GM19023 (cell line): Measurements from ENCODE around the gene DCAF4.
"Not testable (repeated sequence)": the region's sequence is repeated elsewhere in the genome, so short reads cannot be mapped to it uniquely, and the experiment has no call there.

ENCODE experiments used
- ATAC-seq: cut with Tn5 transposase; IDR thresholded peaks from one replicate; pipeline ENCODE4 v1.9.1; 2021; ENCODE audit warnings: mild to moderate bottlenecking, moderate library complexity; ENCODE audit not compliant: unreplicated experiment

Gene DCAF4

GRCh38 chr14:72929316-72930080 is 3.2 kb downstream of the DCAF4 start:
- no peak for ATAC-seq

- ATAC-seq: no peak
Measured at GRCh38 chr14:72932893-72933292, 6.6 kb downstream of the DCAF4 start.

- ATAC-seq: no peak
Measured at GRCh38 chr14:72939630-72940029, 13.4 kb downstream of the DCAF4 start.

DNA sequence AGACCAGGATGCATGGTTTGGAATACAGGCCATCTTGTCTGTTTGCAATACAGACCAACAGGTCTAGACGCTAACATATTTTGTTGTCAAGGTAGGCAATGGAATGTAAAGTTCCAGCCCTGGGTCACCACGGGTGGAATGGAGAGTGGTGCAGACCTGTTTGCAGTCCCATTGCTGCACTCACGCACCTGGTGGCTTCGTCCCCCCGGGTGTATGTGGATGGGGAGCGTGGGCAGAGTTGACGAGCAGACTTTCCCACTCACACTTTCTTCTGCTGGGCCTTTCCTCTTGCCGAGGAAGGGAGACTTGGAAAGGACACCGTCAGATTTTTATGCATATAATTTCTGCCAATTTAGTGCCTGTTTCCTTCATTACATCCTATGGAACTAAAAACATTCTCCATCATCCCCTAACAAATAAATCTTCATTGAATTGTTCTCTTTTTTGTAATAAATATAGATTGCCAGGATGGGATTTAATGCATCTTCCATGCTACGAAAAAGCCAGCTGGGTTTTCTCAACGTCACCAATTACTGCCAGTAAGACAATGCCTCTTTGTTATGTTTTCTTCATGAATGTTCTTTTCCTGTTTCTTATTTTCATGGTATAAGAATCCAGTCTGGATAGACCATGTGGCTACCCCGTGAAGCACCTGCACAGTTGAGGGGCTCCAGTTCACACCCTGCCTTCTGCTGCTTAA is 15.2 kb downstream of the DCAF4 start:
- no peak for ATAC-seq

DNA sequence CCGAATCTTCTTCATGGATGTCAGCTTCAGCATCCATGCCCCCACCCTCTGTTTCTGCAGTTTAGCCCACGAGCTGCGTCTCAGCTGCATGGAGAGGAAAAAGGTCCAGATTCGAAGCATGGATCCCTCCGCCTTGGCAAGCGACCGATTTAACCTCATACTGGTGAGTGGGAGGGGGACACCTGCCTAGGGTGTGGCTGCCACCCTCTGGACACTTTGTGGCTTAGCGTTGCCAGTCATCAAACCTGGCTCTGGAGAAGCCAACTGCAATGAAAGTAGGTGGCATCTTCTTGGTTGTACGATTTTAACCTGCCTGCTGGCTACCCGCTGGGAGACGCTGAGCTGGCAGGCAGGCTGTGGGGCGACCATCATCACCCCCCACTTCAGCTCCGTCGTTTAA is 16.7 kb downstream of the DCAF4 start:
- ATAC-seq: no peak

- ATAC-seq: no peak
Measured at GRCh38 chr14:72943876-72944430, 17.7 kb downstream of the DCAF4 start.

DNA sequence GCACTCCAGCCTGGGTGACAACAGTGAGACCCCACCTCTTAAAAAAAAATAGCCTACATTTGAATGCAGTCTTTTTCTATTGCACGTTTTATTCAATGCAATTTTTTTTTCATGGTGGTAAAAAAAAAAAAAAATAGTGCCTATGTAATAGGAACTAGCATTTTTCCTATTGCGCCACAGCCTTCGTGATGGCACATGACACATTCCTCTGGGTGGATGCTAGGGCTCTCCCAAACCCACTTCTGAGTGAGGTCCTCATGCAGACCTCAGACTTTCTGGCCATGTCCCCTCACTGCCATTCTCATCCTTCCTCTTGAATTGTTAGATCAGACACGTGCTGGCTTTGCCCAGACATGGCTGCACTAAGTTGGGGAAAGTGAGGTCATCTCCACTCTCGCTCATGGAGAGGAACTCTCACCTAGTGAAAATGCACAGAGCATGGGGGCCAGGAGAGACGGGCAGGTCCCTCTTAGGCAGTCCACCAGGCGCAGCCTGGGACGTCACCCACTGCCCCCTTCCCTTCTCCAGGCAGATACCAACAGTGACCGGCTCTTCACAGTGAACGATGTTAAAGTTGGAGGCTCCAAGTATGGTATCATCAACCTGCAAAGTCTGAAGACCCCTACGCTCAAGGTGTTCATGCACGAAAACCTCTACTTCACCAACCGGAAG is 19.2 kb downstream of the DCAF4 start:
- ATAC-seq: no peak

DNA sequence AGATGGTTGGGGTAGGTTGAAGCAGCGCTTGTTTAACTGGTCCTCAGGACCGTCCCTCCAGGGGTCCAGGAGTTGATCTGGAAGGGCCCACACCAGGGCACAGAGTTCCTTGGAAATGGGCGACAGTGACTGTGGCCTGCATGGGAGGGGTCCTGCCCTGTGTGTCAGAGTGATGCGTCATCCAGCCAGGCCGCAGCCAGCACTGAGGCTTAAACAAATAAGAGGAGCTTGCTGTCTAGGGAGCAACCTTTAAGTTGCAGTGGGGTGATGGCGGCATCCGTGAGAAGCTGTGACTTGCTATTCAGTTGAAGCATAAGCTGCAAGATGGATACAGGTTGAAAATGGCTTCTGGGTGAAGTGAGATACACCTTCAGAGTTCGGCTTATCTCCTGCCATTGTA is 20.2 kb downstream of the DCAF4 start:
- ATAC-seq: no peak

DNA sequence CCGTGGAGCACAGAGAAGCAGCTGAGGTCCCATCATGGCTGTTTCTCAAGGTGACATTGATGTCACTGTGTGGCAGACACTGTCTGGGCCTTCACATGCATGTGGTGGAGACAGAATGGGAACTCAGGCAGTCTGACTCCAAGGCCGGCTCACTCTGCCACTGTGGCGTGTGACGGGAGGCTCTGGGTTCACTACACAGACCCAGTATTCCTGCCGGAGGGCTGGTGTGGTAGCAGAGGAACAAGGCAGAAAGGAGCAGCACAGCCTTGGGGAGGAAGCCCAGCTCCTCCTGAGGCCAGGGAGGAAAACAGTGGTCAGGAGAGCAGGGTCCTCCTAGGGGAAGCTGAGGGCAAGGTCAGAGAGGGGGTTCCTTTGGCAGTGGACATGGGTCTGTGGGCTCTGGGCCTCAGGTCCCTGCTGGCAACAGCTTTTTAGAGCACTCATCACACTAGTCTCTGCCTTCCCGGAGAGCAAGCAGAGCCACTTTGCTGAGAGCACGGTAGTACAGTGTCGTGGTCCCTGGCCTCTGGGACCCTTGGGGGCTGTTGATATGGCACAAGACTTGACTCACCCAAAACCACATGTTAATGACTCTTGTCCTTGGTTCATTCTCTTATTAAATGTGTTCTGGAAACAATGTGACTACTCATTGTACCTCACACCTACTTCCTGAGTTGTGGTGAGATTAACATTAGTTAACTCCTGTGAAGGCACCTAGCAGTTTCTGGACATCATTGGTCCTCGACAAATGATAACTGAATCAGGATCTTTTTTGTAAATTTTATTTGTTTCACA is 21.3 kb downstream of the DCAF4 start:
- no peak for ATAC-seq

GRCh38 chr14:72948481-72949138 is 22.3 kb downstream of the DCAF4 start:
- no peak for ATAC-seq

DNA sequence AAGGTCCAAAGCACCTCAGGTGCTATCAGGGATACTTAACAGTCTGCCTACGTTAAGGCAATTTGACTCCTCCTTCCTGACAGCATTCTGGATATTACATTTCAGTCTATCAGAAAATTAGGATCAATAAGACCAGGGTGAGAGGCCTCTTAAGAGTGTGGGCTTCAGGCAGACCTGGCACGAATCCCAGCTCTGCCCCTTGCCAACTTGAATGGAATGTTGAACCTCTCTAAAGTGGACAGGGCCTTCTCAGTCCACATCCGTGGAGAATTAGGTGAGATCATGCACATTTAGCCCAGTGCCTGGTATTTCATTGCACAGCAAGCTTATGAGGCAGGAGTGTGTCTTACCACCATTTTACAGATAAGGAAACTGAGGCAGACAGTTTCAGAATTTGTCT is 25.9 kb downstream of the DCAF4 start:
- ATAC-seq: no peak

DNA sequence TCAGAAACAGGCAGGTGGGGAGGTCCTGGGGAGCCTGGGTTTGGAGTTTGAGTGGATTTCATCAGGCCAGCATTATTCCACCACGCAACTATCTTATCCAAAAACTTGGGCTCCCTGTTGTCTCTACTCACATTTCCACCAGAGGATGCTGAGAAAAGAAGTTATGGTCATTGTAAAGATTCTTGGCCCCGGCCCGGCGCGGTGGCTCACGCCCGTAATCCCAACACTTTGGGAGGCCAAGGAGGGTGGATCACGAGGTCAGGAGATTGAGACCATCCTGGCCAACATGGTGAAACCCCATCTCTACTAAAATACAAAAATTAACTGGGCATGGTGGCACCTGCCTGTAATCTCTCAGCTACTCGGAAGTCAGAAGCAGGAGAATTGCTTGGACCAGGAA is 30.5 kb downstream of the DCAF4 start:
- ATAC-seq: not testable (repeated sequence)

DNA sequence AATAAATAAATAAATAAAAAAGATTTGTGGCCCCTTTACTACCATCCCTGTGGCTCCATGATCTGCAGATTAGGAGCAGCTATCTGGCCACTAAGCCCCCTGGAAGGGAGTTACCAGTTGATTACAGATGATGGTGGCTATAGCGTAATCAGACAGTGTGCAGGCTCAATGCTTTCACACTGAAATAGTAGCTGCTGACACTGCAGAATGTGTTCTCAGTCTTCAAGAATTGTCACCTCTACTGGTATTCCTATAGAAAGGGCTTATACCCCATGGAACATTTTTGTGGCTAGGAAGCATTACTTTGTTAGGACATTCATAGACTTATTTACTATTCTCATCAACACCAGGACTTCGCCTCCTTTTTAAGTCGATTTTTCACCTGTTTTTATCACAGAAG is 30.9 kb downstream of the DCAF4 start:
- no peak for ATAC-seq

GRCh38 chr14:72958548-72958947 is 32.3 kb downstream of the DCAF4 start:
- ATAC-seq: no peak

GRCh38 chr14:72961016-72961415 is 34.8 kb downstream of the DCAF4 start:
- not testable (repeated sequence) for ATAC-seq

GRCh38 chr14:72961579-72962335 is 35.5 kb downstream of the DCAF4 start:
- ATAC-seq: no peak

DNA sequence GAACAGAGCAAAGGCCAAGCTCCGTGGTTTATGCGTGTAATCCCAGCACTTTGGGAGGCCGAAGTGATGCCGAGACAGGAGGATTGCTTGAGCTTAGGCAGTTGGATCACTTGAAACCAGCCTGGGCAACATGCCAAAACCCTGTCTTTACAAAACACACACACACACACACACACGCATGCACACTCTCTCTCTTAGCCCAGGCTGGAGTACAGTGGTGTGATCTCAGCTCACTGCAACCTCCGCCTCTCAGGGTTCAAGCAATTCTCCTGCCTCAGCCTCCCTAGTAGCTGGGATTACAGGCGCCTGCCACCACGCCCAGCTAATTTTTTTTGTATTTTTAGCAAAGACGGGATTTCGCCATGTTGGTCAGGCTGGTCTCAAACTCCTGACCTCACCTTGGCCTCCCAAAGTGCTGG is 36.1 kb downstream of the DCAF4 start:
- ATAC-seq: not testable (repeated sequence)

DNA sequence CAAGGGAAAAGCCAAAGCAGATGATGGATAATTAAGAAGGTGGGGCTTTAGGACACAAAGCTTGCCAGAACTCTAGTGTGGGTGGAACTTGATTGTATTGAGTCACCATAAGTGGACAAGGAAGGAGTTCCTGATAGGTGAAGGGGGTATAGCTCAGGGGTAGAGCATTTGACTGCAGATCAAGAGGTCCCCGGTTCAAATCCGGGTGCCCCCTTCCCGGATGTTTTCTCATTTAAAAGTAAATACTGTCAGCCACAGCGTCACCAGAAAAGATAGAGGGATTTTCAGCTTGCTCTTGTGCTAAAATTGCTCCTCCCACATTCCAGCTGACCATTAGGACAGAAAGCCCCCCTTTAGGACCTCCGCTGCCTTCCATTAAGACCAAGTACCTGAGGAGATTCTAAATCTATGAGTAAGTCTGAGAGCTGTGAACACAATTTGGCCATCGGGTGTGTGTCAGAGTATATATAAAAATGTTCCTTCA is 36.6 kb downstream of the DCAF4 start:
- ATAC-seq: no peak

DNA sequence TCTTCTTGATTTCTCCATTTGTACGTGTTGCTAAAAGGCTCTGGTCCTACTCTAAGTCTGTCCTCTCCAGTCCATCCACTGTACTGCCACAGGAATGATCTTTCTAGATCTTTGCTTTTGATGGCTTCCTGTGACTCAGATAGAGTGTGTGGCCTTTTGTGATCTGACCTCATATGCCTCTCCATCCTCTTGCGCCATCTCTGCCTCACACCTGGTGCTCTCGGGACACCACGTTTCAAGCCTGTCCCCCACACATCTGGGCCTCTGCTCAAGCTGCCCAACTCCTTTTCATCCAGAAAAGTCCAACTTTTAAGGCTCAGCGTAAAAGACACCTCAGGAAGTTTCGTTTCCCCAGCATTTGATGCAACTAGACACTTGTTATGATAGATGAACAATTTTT is 39.0 kb downstream of the DCAF4 start:
- no peak for ATAC-seq
